NB4 (cell line): Measurements from ENCODE around the gene FHIT.

Source experiments
- DNase-seq: peaks from one replicate; pipeline ENCODE4 v3.0.0; 2010; ENCODE audit warnings: low read depth
- H3K4me3 ChIP-seq: one replicate; pipeline ENCODE4 v1.5.1; 2011; ENCODE audit warnings: mild to moderate bottlenecking, low read depth, low read length, moderate library complexity
- CTCF ChIP-seq: IDR thresholded peaks from one replicate; pipeline ENCODE4 v1.5.1; 2012; ENCODE audit warnings: low read depth, low read length
- MAX ChIP-seq: IDR thresholded peaks from 2 replicates; pipeline ENCODE4 v1.6.1; 2011; ENCODE audit warnings: low read depth, low read length
- MYC ChIP-seq: IDR thresholded peaks from 2 replicates; pipeline ENCODE4 v1.6.1; 2011; ENCODE audit warnings: low read depth, low read length
- POLR2A ChIP-seq: IDR thresholded peaks from 2 replicates; pipeline ENCODE4 v1.6.1; 2011; ENCODE audit warnings: mild to moderate bottlenecking; ENCODE audit not compliant: insufficient read length; ENCODE audit errors: extremely low read depth

The FHIT gene

GRCh38 chr3:60045686-60046085 is 1205.6 kb downstream of the FHIT start:
- no peak overlapping the region for H3K4me3 ChIP-seq
- TF ChIP-seq POLR2A, result no peak
- TF ChIP-seq MYC, result no peak
- no peak for TF ChIP-seq CTCF
- no peak for TF ChIP-seq MAX
- DNase-seq, result no peak

- TF ChIP-seq MAX, result no peak
- no peak for TF ChIP-seq MYC
- TF ChIP-seq POLR2A, result no peak
- TF ChIP-seq CTCF, result no peak
- no peak overlapping the region for H3K4me3 ChIP-seq
- no peak for DNase-seq
Observed at GRCh38 chr3:60036803-60037202, 1214.4 kb downstream of the FHIT start.

- no peak for DNase-seq
Observed at GRCh38 chr3:60033901-60034453, 1217.3 kb downstream of the FHIT start.

GRCh38 chr3:60030982-60031381 is 1220.3 kb downstream of the FHIT start:
- DNase-seq, result no peak
- no peak overlapping the region for H3K4me3 ChIP-seq
- no peak for TF ChIP-seq POLR2A
- TF ChIP-seq MYC, result no peak
- no peak for TF ChIP-seq MAX
- TF ChIP-seq CTCF, result no peak

More at GRCh38 chr3:60033901-60034453, 1217.3 kb downstream of the FHIT start:
- H3K4me3 ChIP-seq, result no peak overlapping the region
- TF ChIP-seq MYC, result no peak

GRCh38 chr3:60028233-60028632 is 1223.0 kb downstream of the FHIT start:
- no peak overlapping the region for H3K4me3 ChIP-seq
- no peak for DNase-seq
- no peak for TF ChIP-seq MYC
- TF ChIP-seq POLR2A, result no peak
- TF ChIP-seq CTCF, result no peak
- no peak for TF ChIP-seq MAX

GRCh38 chr3:60027335-60027734 is 1223.9 kb downstream of the FHIT start:
- H3K4me3 ChIP-seq, result no peak overlapping the region
- no peak for DNase-seq
- TF ChIP-seq CTCF (no peak), MAX (no peak), MYC (no peak), POLR2A (no peak)
